K562 (cell line): ENCODE data around the gene BMS1. TPM values are rescaled to one million over a fixed set of nuclear protein-coding genes. Genes with fewer than 3 reads are reported as not detected.

Source experiments
- BRCA1 ChIP-seq, 2 experiments: fragments of 450-650 bp in 1 of 2; sonication (generic) in 1 of 2; formaldehyde crosslinking in 1 of 2; IDR thresholded peaks; 2 replicates each; pipeline versions ENCODE4 v1.5.0 to v1.6.1; 2017 to 2020; ENCODE audit warnings: mild to moderate bottlenecking in 1 of 2, missing genetic modification reagents in 1 of 2
- E2F4 ChIP-seq: sonication (generic); formaldehyde crosslinking; IDR thresholded peaks from 2 replicates; pipeline ENCODE4 v1.8.0; 2022; ENCODE audit warnings: mild to moderate bottlenecking, low read depth, missing genetic modification reagents
- ETV5 ChIP-seq: sonication (generic); formaldehyde crosslinking; IDR thresholded peaks from 2 replicates; pipeline ENCODE4 v1.4.0; 2020; ENCODE audit warnings: low read depth, mild to moderate bottlenecking, missing genetic modification reagents
- HNRNPH1 ChIP-seq: fragments of 200-400 bp; formaldehyde crosslinking; optimal IDR thresholded peaks from 2 replicates; pipeline ENCODE3; 2017; ENCODE audit warnings: low read depth, mild to moderate bottlenecking, low read length, moderate library complexity
- HNRNPLL ChIP-seq: fragments of 200-400 bp; formaldehyde crosslinking; IDR thresholded peaks from 2 replicates; pipeline ENCODE4 v1.6.1; 2017; ENCODE audit warnings: low read length, low read depth, mild to moderate bottlenecking; ENCODE audit not compliant: poor library complexity, severe bottlenecking
- NFIX ChIP-seq: fragments of 250-450 bp; sonication (Bioruptor Pico); IDR thresholded peaks from 2 replicates; pipeline ENCODE4 v1.4.0; 2020; ENCODE audit warnings: low read depth, mild to moderate bottlenecking, moderate library complexity
- POLR2AphosphoS5 ChIP-seq: IDR thresholded peaks from 2 replicates; pipeline ENCODE4 v1.6.1; 2011; ENCODE audit warnings: mild to moderate bottlenecking, low read depth, low read length, moderate library complexity; ENCODE audit not compliant: control insufficient read depth, insufficient read depth
- PURB ChIP-seq: sonication (generic); formaldehyde crosslinking; IDR thresholded peaks from 2 replicates; pipeline ENCODE4 v1.9.0; 2021; ENCODE audit warnings: low read depth, mild to moderate bottlenecking, missing genetic modification reagents
- SRF ChIP-seq, 2 experiments: fragments of 250-450, 450-650 bp in 1 of 2; sonication (Bioruptor Pico) in 1 of 2; sonication (generic) in 1 of 2; formaldehyde crosslinking; IDR thresholded peaks; 2 replicates each; pipeline versions ENCODE4 v1.5.0 to v1.5.1; 2020 to 2022; ENCODE audit warnings: mild to moderate bottlenecking in 1 of 2, missing genetic modification reagents in 1 of 2
- TCF3 ChIP-seq: sonication (generic); formaldehyde crosslinking; IDR thresholded peaks from 2 replicates; pipeline ENCODE4 v1.4.0; 2020; ENCODE audit warnings: mild to moderate bottlenecking, missing genetic modification reagents
- ZNF507 ChIP-seq: conservative IDR thresholded peaks from 2 replicates; pipeline ENCODE4 v1.6.1; 2017; ENCODE audit warnings: missing genetic modification characterization, missing compliant biosample characterization
- ZNF512 ChIP-seq: IDR thresholded peaks from 2 replicates; pipeline ENCODE4 v1.6.1; 2016; ENCODE audit warnings: missing genetic modification characterization, missing compliant biosample characterization
- ZNF766 ChIP-seq: fragments of 200-800 bp; sonication (Bioruptor generic); conservative IDR thresholded peaks from 2 replicates; pipeline ENCODE4 v1.6.1; 2016; ENCODE audit warnings: missing genetic modification characterization, missing compliant biosample characterization
- polyA plus RNA-seq, 8 experiments: library from polyadenylated mRNA; depleted of rRNA in 4 of 8; stranded (reverse) in 5 of 8; unstranded in 3 of 8; fragments of >200 nt; fragmentation: Nextera tagmentation in 2 of 8; fragmentation: Illumina TruSeq in 1 of 8; extraction: Ambion mirVana in 2 of 8; extraction: Trizol in 1 of 8; gene quantifications; 2 replicates each; pipeline versions ENCODE4 v1.2.1 to v1.2.3, GENCODE V29; 2011 to 2014; ENCODE audit warnings: inconsistent platforms in 1 of 8, missing spikeins in 1 of 8
- total RNA-seq, 7 experiments: library from RNA; depleted of rRNA in 6 of 7; stranded (reverse); fragments of >200 nt in 6 of 7; fragmentation: Illumina TruSeq in 2 of 7; extraction: Trizol in 2 of 7; gene quantifications; 2 replicates each; pipeline versions ENCODE4 v1.2.1 to v1.2.3, GENCODE V29; 2011 to 2021; ENCODE audit warnings: low replicate concordance in 1 of 7

BMS1 gene
- total and polyA plus RNA-seq, 9 of the 15 experiments (the other 6 are each of a cell fraction or from before 2014, with no cell fraction given): 11.1 to 46.9 (median 32.7) TPM

- TF ChIP-seq POLR2AphosphoS5: no peak
- TF ChIP-seq BRCA1 (IDR thresholded peaks at IDR 0.05): no peak
- TF ChIP-seq BRCA1 (CRISPR knock-in tag; IDR thresholded peaks at IDR 0.05): no peak
- TF ChIP-seq SRF (CRISPR knock-in tag; IDR thresholded peaks at IDR 0.05): no peak
- TF ChIP-seq HNRNPLL: peak; percentile 7
- TF ChIP-seq ZNF512: 0 out of 2 replicates have a peak, but pooled peaks have one; percentile 24
- TF ChIP-seq TCF3 (CRISPR knock-in tag): no peak
- TF ChIP-seq PURB: no peak
- no peak for TF ChIP-seq NFIX (CRISPR knock-in tag)
- no peak for TF ChIP-seq E2F4 (CRISPR knock-in tag)
- TF ChIP-seq ETV5 (CRISPR knock-in tag): no peak
- no peak for TF ChIP-seq ZNF507
- TF ChIP-seq ZNF766 (CRISPR knock-in tag): no peak
- TF ChIP-seq HNRNPH1: no peak
Observed at GRCh38 chr10:42767906-42768305, 14.7 kb upstream of the BMS1 start (continued).
